Lung (tissue), 12 donors: ENCODE data around the gene CHRND. TPM values are rescaled to one million over a fixed set of nuclear protein-coding genes. Genes with fewer than 3 reads are reported as not detected.
A peak's percentile ranks its signal among the peaks of the same experiment; 100 is the strongest.

ENCODE experiments used
- ATAC-seq: fragments of 200-7000 bp; cut with Tn5 transposase; one replicate; pipeline ENCODE4 v1.9.1; 2020; ENCODE audit warnings: moderate number of reproducible peaks; ENCODE audit not compliant: insufficient read depth, low FRiP score
- DNase-seq, 3 donors: peaks; one replicate each; pipeline ENCODE4 v3.0.0-alpha.2; 2013 to 2017
- H3K27ac ChIP-seq, 2 donors: one replicate each; pipeline ENCODE4 v1.5.1; 2013; ENCODE audit warnings: mild to moderate bottlenecking in 2 of 2, moderate library complexity in 2 of 2, control low read depth in 1 of 2, inconsistent platforms in 1 of 2, low read depth in 1 of 2, low read length in 1 of 2
- H3K27me3 ChIP-seq, 3 donors: one replicate each; pipeline ENCODE4 v1.5.1; 2013; ENCODE audit warnings: low read length in 2 of 3; ENCODE audit not compliant: control insufficient read depth in 3 of 3, insufficient read depth in 3 of 3
- H3K36me3 ChIP-seq, 4 donors: one replicate each; pipeline ENCODE4 v1.5.1; 2013; ENCODE audit warnings: low read length in 4 of 4, mild to moderate bottlenecking in 1 of 4, moderate library complexity in 1 of 4; ENCODE audit not compliant: control insufficient read depth in 4 of 4, insufficient read depth in 4 of 4
- H3K4me1 ChIP-seq, 5 donors: one replicate each; pipeline ENCODE4 v1.5.1; 2013; ENCODE audit warnings: low read length in 5 of 5, mild to moderate bottlenecking in 2 of 5, moderate library complexity in 1 of 5; ENCODE audit not compliant: control insufficient read depth in 5 of 5, insufficient read depth in 5 of 5
- H3K4me3 ChIP-seq: one replicate; pipeline ENCODE4 v1.5.1; 2013; ENCODE audit warnings: mild to moderate bottlenecking, control low read depth, moderate library complexity
- H3K9ac ChIP-seq, 2 donors: one replicate each; pipeline ENCODE4 v1.5.1; 2013; ENCODE audit warnings: low read length in 2 of 2, control low read depth in 1 of 2; ENCODE audit not compliant: insufficient read depth in 1 of 2
- H3K9me3 ChIP-seq, 4 donors: one replicate each; pipeline ENCODE4 v1.5.1; 2013; ENCODE audit warnings: low read length in 3 of 4, mild to moderate bottlenecking in 1 of 4, moderate library complexity in 1 of 4; ENCODE audit not compliant: control insufficient read depth in 4 of 4, insufficient read depth in 3 of 4
- WGBS, 2 donors: extraction: QIAGEN DNeasy Blood & Tissue Kit; methylation state at CpG; one replicate each; pipeline ENCODE4 v1.1.7; 2013; 5-methylcytosine and 5-hydroxymethylcytosine counted together
- polyA plus RNA-seq, 2 donors: library from polyadenylated mRNA; stranded (reverse); fragments of 200-250 nt; gene quantifications; one replicate each; pipeline ENCODE4 v1.2.1, GENCODE V29; 2013
- total RNA-seq, 2 donors: library from RNA; depleted of rRNA in 1 of 2; stranded (reverse); fragments of >200 nt in 1 of 2; gene quantifications; one replicate each; pipeline ENCODE4 v1.2.1, GENCODE V29; 2014 to 2021
- TF ChIP-seq, protein P1 (sequence below): IDR thresholded peaks from 2 replicates; pipeline ENCODE4 v1.5.1; 2012; ENCODE audit warnings: mild to moderate bottlenecking; ENCODE audit errors: control extremely low read depth, extremely low read depth
- donor health status: control.
- donor health status: control.
- donor health status: Bipolar disorder and iron deficiency.
- donor health status: healthy.
- donor health status: DM: yes; HTN: yes; CAD: no.

CHRND gene
- total and polyA plus RNA-seq, 4 donors, result not detected

DNA sequence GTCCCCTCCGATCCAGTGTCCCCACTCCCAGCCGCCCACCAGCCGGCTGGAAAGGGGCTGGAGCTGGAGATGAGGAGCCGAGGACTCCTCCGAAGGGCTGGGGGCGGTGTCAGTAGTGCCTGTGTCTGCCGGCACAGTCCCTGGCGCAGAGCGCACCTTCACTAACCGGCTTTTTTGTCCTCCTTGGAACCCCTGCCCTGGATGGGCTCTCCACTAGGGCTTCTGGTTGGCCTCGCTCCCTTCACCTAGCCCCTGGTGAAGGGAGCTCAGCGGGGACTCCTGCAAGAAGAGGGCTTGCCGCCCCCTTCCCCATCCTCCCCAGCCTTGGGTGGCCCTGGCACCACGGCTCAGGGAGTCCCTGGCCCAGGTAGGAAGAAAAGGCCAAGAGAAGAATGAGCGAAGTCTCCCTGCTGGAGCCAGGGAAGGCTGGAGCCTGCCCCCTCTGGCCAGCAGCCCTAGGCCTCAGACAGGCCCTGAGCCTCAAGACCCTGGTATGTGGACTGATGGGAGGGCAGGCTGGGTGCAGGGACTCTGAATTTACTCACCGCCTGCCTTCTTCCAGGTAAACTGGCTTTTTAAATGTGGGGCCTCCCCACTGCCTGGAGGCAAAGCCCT lies 37.8 kb upstream of the CHRND start:
- Histone ChIP-seq H3K27me3 (peaks cover 10 to 52% (median 29%) of the 10 kb centered on the region in 3 donors), H3K4me3 (no peak overlapping the region), H3K36me3 (no peaks in the 10 kb centered on the region), H3K9ac (no peak overlapping the region), H3K27ac (no peak overlapping the region), H3K9me3 (peaks cover 0 to 5% (median 0%) of the 10 kb centered on the region in 4 donors), H3K4me1 (peaks cover 0 to 7% (median 0%) of the 10 kb centered on the region in 5 donors)
- 44 to 47% methylated on average over 15 to 16 of the region's 16 CpGs for WGBS, 2 donors
- TF ChIP-seq, protein P1, sequence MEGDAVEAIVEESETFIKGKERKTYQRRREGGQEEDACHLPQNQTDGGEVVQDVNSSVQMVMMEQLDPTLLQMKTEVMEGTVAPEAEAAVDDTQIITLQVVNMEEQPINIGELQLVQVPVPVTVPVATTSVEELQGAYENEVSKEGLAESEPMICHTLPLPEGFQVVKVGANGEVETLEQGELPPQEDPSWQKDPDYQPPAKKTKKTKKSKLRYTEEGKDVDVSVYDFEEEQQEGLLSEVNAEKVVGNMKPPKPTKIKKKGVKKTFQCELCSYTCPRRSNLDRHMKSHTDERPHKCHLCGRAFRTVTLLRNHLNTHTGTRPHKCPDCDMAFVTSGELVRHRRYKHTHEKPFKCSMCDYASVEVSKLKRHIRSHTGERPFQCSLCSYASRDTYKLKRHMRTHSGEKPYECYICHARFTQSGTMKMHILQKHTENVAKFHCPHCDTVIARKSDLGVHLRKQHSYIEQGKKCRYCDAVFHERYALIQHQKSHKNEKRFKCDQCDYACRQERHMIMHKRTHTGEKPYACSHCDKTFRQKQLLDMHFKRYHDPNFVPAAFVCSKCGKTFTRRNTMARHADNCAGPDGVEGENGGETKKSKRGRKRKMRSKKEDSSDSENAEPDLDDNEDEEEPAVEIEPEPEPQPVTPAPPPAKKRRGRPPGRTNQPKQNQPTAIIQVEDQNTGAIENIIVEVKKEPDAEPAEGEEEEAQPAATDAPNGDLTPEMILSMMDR, result no peak
- DNase-seq (no peak), ATAC-seq (no peak)

DNA sequence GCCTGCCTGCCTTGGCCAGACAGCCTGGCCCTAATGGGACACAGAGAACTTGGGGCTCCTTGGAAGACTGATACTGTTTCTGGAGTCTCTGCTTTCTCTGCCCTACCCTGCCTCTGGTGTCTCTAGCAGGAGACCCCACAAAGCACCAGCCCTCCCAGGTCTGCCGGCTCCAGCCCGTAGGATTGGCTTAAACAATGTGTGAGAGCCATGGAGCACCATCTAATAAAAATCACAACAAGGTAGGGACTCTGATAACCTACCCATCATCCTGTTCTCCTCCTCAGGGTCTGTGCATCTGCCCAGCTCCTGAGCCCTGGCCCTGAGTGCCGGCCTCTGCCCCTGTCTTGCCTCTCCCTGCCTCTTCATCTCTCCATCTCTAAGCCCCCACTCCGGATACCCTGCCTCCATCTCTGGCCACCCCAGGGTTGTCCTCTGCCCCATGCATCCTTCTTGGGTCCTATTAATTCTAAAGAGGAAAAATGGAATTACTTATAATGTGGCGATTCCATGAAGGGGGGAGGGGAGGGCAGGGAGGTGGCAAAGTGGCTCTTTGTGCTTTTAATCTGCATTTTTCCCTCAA lies 37.1 kb upstream of the CHRND start:
- H3K27me3 ChIP-seq, result peaks cover 10 to 50% (median 26%) of the 10 kb centered on the region in 3 donors
- TF ChIP-seq, protein P1, result no peak
- no peak overlapping the region for H3K4me3 ChIP-seq
- H3K4me1 ChIP-seq, result peaks cover 0 to 7% (median 0%) of the 10 kb centered on the region in 5 donors
- peaks cover 0 to 5% (median 0%) of the 10 kb centered on the region in 4 donors for H3K9me3 ChIP-seq
- no peak overlapping the region for H3K9ac ChIP-seq
- 86 to 88% methylated on average over 5 of the region's 5 CpGs for WGBS, 2 donors
- no peak overlapping the region for H3K27ac ChIP-seq
- H3K36me3 ChIP-seq, result no peaks in the 10 kb centered on the region
- ATAC-seq, result no peak
- DNase-seq, result no peak

DNA sequence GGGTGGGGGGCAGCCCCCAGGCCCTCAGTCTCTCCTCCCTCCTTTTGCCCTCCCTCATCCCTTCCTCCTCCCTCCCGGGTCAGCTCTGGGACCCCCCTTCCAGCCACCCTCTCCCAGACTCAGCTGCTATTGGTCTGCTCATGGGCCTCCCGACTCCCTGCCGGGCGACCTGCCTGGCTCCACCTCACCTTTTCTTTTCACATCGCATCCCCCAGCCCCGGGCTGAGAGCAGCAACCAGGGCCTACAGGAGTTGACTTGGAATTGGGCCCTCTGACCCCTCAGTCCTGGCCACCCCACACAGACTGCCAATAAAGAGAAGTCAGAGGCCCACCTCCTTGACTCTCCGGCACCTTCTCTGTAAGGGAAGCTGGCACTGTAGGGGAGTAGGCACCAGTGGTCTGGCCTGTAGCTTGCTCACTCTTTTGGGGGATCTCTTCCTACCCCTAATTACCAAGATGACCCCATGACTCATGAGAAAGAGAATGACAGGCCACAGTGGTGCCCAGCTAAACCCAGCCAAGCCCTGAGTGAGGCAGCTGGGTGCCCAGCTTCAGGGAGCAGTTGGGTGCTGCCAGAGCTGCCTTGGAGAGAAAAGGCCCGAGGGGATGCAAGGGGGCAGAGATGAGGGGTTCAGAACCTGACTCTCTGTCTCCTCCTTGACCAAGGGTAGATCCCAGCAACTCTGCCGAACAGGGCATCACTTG lies 36.3 kb upstream of the CHRND start:
- no peaks in the 10 kb centered on the region for H3K36me3 ChIP-seq
- TF ChIP-seq, protein P1, result no peak
- 69 to 81% methylated on average over 9 of the region's 9 CpGs for WGBS, 2 donors
- H3K4me3 ChIP-seq, result no peak overlapping the region
- peaks cover 0 to 5% (median 0%) of the 10 kb centered on the region in 4 donors for H3K9me3 ChIP-seq
- DNase-seq (peak in 1 of 3 donors; percentile 10), ATAC-seq (no peak)
- no peak overlapping the region for H3K9ac ChIP-seq
- H3K4me1 ChIP-seq, result peaks cover 0 to 7% (median 0%) of the 10 kb centered on the region in 5 donors
- peaks cover 10 to 41% (median 17%) of the 10 kb centered on the region in 3 donors for H3K27me3 ChIP-seq
- H3K27ac ChIP-seq, result no peak overlapping the region
